Parathyroid adenoma (tissue), 2 donors: ENCODE measurements around the gene RASA3.

Experiments
- H2AFZ ChIP-seq: fragments of 300-600 bp; sonication (generic); one replicate; pipeline ENCODE4 v1.7.0; 2017; ENCODE audit warnings: antibody characterized with exemption, mild to moderate bottlenecking
- H3K27ac ChIP-seq: fragments of 300-600 bp; sonication (generic); one replicate; pipeline ENCODE4 v1.7.0; 2017
- H3K27me3 ChIP-seq: fragments of 300-600 bp; sonication (generic); one replicate; pipeline ENCODE4 v1.7.0; 2017; ENCODE audit warnings: low read length; ENCODE audit not compliant: control insufficient read depth, insufficient read depth
- H3K36me3 ChIP-seq: fragments of 300-600 bp; sonication (generic); one replicate; pipeline ENCODE4 v1.7.0; 2017; ENCODE audit warnings: low read length; ENCODE audit not compliant: control insufficient read depth, insufficient read depth
- H3K4me1 ChIP-seq: fragments of 300-600 bp; sonication (generic); one replicate; pipeline ENCODE4 v1.7.0; 2017; ENCODE audit warnings: control low read depth
- H3K4me2 ChIP-seq: fragments of 300-600 bp; sonication (generic); one replicate; pipeline ENCODE4 v1.7.0; 2017; ENCODE audit warnings: low read length
- H3K4me3 ChIP-seq: fragments of 300-600 bp; sonication (generic); one replicate; pipeline ENCODE4 v1.7.0; 2017; ENCODE audit warnings: low read depth, low read length
- H3K79me2 ChIP-seq: fragments of 300-600 bp; sonication (generic); one replicate; pipeline ENCODE4 v1.7.0; 2017; ENCODE audit warnings: control low read depth
- H3K9ac ChIP-seq: fragments of 300-600 bp; sonication (generic); one replicate; pipeline ENCODE4 v1.7.0; 2017; ENCODE audit warnings: mild to moderate bottlenecking
- H3K9me3 ChIP-seq: fragments of 300-600 bp; sonication (generic); one replicate; pipeline ENCODE4 v1.7.0; 2017; ENCODE audit warnings: low read length; ENCODE audit not compliant: control insufficient read depth
- TF ChIP-seq, protein P1 (sequence below): fragments of 300-600 bp; sonication (generic); IDR thresholded peaks from one replicate; pipeline ENCODE4 v1.7.0; 2017; ENCODE audit warnings: antibody characterized with exemption, mild to moderate bottlenecking
- donor health status: primary hyperparathyroidism.

The RASA3 gene

DNA sequence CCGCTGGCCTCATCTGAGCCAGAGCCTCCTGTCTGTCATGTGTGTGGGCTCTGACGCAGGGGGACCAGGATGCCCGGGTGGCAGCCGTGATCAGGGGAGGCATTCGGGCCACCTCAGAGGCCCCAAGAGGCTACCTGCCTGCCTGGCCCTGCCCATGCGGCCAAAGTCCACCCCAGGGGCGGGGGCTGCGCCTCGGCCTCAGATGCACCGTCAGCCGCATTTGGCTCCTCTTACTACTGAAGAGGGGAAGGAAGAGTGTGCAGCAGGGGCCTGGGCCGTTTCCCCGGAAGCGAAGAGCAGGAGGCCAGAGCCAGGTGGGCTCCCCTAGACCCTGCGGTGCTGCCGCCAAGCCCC is 192.5 kb downstream of the RASA3 start:
- H3K4me2 ChIP-seq, result no peak overlapping the region
- H3K4me3 ChIP-seq, result no peak overlapping the region
- no peaks in the 10 kb centered on the region for H3K79me2 ChIP-seq
- no peak overlapping the region for H3K9ac ChIP-seq
- no peaks in the 10 kb centered on the region for H3K36me3 ChIP-seq
- H3K27ac ChIP-seq, result no peak overlapping the region
- no peaks in the 10 kb centered on the region for H3K9me3 ChIP-seq
- H2AFZ ChIP-seq, result no peak overlapping the region
- H3K27me3 ChIP-seq, result no peaks in the 10 kb centered on the region
- H3K4me1 ChIP-seq, result no peaks in the 10 kb centered on the region
- TF ChIP-seq, protein P1, sequence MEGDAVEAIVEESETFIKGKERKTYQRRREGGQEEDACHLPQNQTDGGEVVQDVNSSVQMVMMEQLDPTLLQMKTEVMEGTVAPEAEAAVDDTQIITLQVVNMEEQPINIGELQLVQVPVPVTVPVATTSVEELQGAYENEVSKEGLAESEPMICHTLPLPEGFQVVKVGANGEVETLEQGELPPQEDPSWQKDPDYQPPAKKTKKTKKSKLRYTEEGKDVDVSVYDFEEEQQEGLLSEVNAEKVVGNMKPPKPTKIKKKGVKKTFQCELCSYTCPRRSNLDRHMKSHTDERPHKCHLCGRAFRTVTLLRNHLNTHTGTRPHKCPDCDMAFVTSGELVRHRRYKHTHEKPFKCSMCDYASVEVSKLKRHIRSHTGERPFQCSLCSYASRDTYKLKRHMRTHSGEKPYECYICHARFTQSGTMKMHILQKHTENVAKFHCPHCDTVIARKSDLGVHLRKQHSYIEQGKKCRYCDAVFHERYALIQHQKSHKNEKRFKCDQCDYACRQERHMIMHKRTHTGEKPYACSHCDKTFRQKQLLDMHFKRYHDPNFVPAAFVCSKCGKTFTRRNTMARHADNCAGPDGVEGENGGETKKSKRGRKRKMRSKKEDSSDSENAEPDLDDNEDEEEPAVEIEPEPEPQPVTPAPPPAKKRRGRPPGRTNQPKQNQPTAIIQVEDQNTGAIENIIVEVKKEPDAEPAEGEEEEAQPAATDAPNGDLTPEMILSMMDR, result no peak

DNA sequence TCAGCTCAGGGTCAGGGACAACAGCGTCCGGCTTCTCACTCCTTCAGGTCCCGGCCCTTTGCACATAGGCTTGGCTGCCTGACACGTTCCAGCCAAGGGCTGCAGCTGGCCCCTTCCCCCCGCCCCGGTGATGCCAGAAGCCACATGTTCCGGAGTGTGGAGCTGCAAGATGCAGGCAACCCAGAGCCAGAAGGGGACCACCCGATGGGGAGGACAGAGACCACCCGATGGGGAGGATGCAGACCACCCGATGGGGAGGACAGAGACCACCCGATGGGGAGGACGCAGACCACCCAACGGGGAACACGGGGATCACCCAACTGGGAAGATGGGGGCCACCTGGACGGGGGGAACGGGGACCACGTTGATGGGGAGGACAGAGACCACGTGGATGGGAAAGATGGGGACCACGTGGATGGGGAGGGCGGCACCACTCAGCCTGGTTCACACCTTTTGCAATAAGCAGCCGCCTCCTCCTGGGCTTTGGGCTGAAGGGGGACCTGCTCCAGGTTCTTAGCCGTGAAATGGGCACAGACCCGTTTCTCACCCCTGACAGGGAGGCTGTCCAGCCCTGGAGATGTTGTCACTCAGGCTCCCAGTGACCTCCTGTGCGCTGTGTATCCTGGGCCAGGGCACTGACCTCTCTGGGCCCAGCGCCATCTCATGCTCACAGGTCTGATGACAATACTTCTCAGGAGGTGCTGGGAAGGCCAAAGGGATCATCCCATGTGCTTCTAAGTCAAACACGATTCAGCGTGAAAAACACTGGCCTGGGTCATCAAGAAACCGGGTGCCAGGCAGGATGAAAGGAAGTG is 193.1 kb downstream of the RASA3 start:
- no peak overlapping the region for H3K9ac ChIP-seq
- no peak overlapping the region for H3K4me2 ChIP-seq
- H2AFZ ChIP-seq, result no peak overlapping the region
- H3K27ac ChIP-seq, result no peak overlapping the region
- H3K4me3 ChIP-seq, result no peak overlapping the region
- H3K27me3 ChIP-seq, result no peaks in the 10 kb centered on the region
- no peaks in the 10 kb centered on the region for H3K79me2 ChIP-seq
- H3K36me3 ChIP-seq, result no peaks in the 10 kb centered on the region
- H3K4me1 ChIP-seq, result no peaks in the 10 kb centered on the region
- H3K9me3 ChIP-seq, result no peaks in the 10 kb centered on the region
- TF ChIP-seq, protein P1, result no peak

DNA sequence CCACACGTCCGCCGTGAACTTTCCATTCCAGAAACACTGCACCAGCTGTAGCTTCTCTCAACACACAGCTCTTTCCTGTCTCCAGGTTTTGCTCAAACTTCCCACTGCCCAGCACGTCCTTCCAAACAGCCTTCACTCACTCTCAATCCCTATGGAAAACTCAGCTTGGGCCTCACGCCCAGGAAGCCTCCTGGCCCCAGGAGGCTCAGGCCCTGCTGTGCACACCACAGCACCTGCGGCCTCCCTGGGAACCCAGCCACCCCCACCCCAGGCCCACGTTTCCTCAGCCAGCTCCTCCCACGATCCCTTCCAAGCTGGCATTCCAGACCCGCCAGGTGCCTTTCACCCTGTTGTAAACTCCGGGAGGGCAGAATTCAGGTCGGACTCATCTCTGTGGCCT is 193.7 kb downstream of the RASA3 start:
- Histone ChIP-seq H3K36me3 (no peaks in the 10 kb centered on the region), H3K27me3 (no peaks in the 10 kb centered on the region), H3K79me2 (no peaks in the 10 kb centered on the region), H2AFZ (no peak overlapping the region), H3K9me3 (no peaks in the 10 kb centered on the region), H3K4me3 (no peak overlapping the region), H3K9ac (no peak overlapping the region), H3K4me1 (no peaks in the 10 kb centered on the region), H3K4me2 (no peak overlapping the region), H3K27ac (no peak overlapping the region)
- TF ChIP-seq, protein P1, result no peak

DNA sequence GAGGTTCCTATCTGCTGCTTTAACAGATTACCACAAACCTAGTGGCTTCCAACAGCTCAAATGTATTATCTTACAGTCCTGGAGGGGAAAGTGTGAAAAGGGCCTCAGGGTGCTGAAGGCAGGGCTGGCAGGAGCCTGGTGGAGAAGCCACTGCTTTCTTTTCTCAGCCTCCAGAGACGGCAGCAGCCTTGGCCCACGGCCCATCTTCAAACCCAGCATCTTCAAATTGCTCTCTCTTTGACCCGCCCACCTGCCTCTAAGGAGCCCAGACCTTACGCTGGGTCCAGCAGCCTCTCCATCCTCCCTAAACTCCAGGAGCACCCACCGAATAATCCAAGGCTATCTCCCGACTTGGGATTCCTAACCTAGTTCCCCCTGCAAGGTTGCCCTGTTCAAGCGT is 194.2 kb downstream of the RASA3 start:
- no peak overlapping the region for H3K9ac ChIP-seq
- no peak overlapping the region for H3K4me2 ChIP-seq
- TF ChIP-seq, protein P1, result no peak
- H3K27ac ChIP-seq, result no peak overlapping the region
- H3K79me2 ChIP-seq, result no peaks in the 10 kb centered on the region
- no peaks in the 10 kb centered on the region for H3K27me3 ChIP-seq
- no peaks in the 10 kb centered on the region for H3K36me3 ChIP-seq
- H3K4me3 ChIP-seq, result no peak overlapping the region
- H2AFZ ChIP-seq, result no peak overlapping the region
- no peaks in the 10 kb centered on the region for H3K4me1 ChIP-seq
- H3K9me3 ChIP-seq, result no peaks in the 10 kb centered on the region
